ENCODE data around the gene PTGIS. TPM values are rescaled to one million over a fixed set of nuclear protein-coding genes. Genes with fewer than 3 reads are reported as not detected.

The PTGIS gene
- total and polyA plus RNA-seq, 2 donors (not counting 3 experiments of a cell fraction or from before 2014, with no cell fraction given), result 6.2 to 11.8 TPM

DNA sequence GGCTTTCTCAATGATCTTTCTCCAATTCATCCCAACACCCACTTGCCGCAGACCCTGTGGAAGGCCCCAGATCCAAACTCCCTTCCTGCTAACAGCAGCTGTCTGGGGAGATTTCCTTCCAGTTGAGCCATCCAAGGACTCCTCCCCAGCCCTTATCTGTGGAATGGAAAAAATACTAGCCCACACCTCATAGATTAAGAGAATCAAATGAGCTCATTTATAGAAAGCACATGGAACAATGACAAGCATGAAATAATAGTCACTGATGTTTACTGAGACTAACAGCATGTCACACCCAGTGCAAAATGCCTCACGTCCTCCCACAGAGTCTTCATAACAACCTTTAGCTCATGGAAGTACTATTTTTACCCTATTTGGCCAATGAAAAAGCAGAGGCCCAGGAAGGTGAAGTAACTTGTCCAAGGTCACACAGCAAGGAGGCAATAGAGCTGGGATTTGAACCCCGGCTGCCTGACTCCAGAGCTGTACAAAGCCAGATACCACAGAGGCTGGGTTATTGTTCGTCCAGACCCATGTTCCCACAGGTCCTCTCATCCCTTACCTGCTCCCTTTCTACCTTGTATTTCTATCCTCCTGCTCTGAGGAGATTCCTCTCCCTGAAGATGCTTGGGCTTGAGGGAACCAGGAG is 23.4 kb upstream of the PTGIS start:
- Histone ChIP-seq H3K9ac (replicated peaks; ENCODE audit: extremely low read depth, insufficient read depth, low read length) (no peak overlapping the region), H2AFZ (ENCODE audit: low read depth, low read length) (no peak overlapping the region), H3K4me2 (ENCODE audit: insufficient read depth, low read length) (no peak overlapping the region), H4K20me1 (replicated peaks; ENCODE audit: control insufficient read depth, extremely low read depth, insufficient read depth, low read length) (no peaks in the 10 kb centered on the region), H3K79me2 (ENCODE audit: control insufficient read depth, insufficient read depth, low read length) (no peaks in the 10 kb centered on the region), H3K4me1 (ENCODE audit: control insufficient read depth, extremely low read depth, insufficient read depth, low read length) (peaks cover 21% of the 10 kb centered on the region), H3K4me3 (replicated peaks in 1 of 3; ENCODE audit: insufficient read depth in 1 of 3, low read depth in 1 of 3, low read length in 3 of 3) (no peak overlapping the region), H3K36me3 (ENCODE audit: control insufficient read depth in 2 of 2, extremely low read depth in 1 of 2, insufficient read depth in 2 of 2, low read length in 2 of 2) (no peaks in the 10 kb centered on the region), H3K27ac (ENCODE audit: insufficient read depth, low read depth, low read length) (no peak overlapping the region), H3K9me1 (replicated peaks; ENCODE audit: control insufficient read depth, extremely low read depth, insufficient read depth, low read length) (no peaks in the 10 kb centered on the region), H3K9me3 (replicated peaks; ENCODE audit: control insufficient read depth, insufficient read depth, low read length) (no peaks in the 10 kb centered on the region), H3K27me3 (ENCODE audit: control insufficient read depth in 2 of 2, insufficient read depth in 2 of 2, low read length in 2 of 2) (no peaks in the 10 kb centered on the region)
- POLR2A ChIA-PET, result no interaction called here
- CTCF ChIA-PET, result interaction anchor here (1.0 to 1.4 kb wide), 3 partner anchors 13 to 49 kb away, joined by 5 to 6 read pairs (median 5); no protein-coding TSS in a partner anchor
- FAIRE-seq, result no peak
- TF ChIP-seq, protein P1, sequence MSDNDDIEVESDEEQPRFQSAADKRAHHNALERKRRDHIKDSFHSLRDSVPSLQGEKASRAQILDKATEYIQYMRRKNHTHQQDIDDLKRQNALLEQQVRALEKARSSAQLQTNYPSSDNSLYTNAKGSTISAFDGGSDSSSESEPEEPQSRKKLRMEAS (IDR thresholded peaks at IDR 0.05; ENCODE audit: insufficient read depth, insufficient read length), result no peak
- TF ChIP-seq MYC (IDR thresholded peaks at IDR 0.05; ENCODE audit: low read depth, low read length) (no peak), POLR2A (IDR thresholded peaks at IDR 0.05; ENCODE audit: low read depth, low read length) (no peak), CTCF (IDR thresholded peaks at IDR 0.05; ENCODE audit: extremely low read depth in 1 of 2, insufficient read depth in 1 of 2, low read depth in 1 of 2, low read length in 2 of 2) (no peak), GATA2 (IDR thresholded peaks at IDR 0.05; ENCODE audit: insufficient read depth, insufficient read length, low read depth, low read length) (no peak), JUN (IDR thresholded peaks at IDR 0.05; ENCODE audit: borderline replicate concordance, insufficient read depth, insufficient read length, low read depth) (no peak), EZH2 (IDR thresholded peaks at IDR 0.05; ENCODE audit: borderline replicate concordance, low read depth, low read length, severe bottlenecking) (no peak), FOS (IDR thresholded peaks at IDR 0.05; ENCODE audit: borderline replicate concordance, insufficient read depth, low read length) (no peak), POLR2AphosphoS5 (IDR thresholded peaks at IDR 0.05; ENCODE audit: insufficient read depth, low read depth, low read length) (no peak)
- no TSS peak for BruUV-seq (replicated peaks)
- intact Hi-C loops (cut with micrococcal nuclease), result no loop called here
- peak; percentile 46 for DNase-seq (ENCODE audit: low read depth, low spot score)
- dilution Hi-C loops (cut with MboI; ENCODE audit: extremely low pct_ligation_motif_present, low sequenced_read_pairs), result no loop called here
